Activated naive CD8-positive, alpha-beta T cell treated with anti-CD3 and anti-CD28 coated beads, Interleukin-2, amount 50 U/mL, for 24 hours (primary cell): Measurements from ENCODE around the gene TMEM14C.

Experiments used
- ATAC-seq: fragments of 150-1000 bp; cut with Tn5 transposase; one replicate; pipeline ENCODE4 v1.10.0; 2021
- DNase-seq: peaks from one replicate; pipeline ENCODE4 v3.0.0; 2021
- H3K27ac Mint-ChIP-seq: one replicate; pipeline ENCODE4 v1.8.0; 2021; ENCODE audit warnings: mild to moderate bottlenecking, mixed read lengths
- H3K27me3 Mint-ChIP-seq: one replicate; pipeline ENCODE4 v1.8.0; 2021; ENCODE audit warnings: mixed read lengths
- H3K36me3 Mint-ChIP-seq: one replicate; pipeline ENCODE4 v1.8.0; 2021; ENCODE audit warnings: low read depth, mixed read lengths
- H3K4me1 Mint-ChIP-seq: one replicate; pipeline ENCODE4 v1.8.0; 2021; ENCODE audit warnings: mixed read lengths
- H3K4me3 Mint-ChIP-seq: one replicate; pipeline ENCODE4 v1.8.0; 2021; ENCODE audit warnings: mild to moderate bottlenecking, moderate library complexity, mixed read lengths
- H3K9me3 Mint-ChIP-seq: one replicate; pipeline ENCODE4 v1.8.0; 2021; ENCODE audit warnings: mixed read lengths

Gene TMEM14C

GRCh38 chr6:10769419-10769818 is 46.5 kb downstream of the TMEM14C start:
- Mint-ChIP-seq H3K27me3 (no peaks in the 10 kb centered on the region), H3K36me3 (peaks cover 14% of the 10 kb centered on the region), H3K27ac (no peak overlapping the region), H3K4me3 (no peak overlapping the region), H3K9me3 (no peaks in the 10 kb centered on the region), H3K4me1 (no peaks in the 10 kb centered on the region)
- ATAC-seq = no peak
- DNase-seq = no peak

- no peak overlapping the region for H3K27ac Mint-ChIP-seq
- ATAC-seq = no peak
- peaks cover 21% of the 10 kb centered on the region for H3K36me3 Mint-ChIP-seq
- no peak overlapping the region for H3K4me3 Mint-ChIP-seq
- no peaks in the 10 kb centered on the region for H3K9me3 Mint-ChIP-seq
- no peaks in the 10 kb centered on the region for H3K27me3 Mint-ChIP-seq
- no peak for DNase-seq
- no peaks in the 10 kb centered on the region for H3K4me1 Mint-ChIP-seq
These were observed 48.6 kb downstream of the TMEM14C start for GRCh38 chr6:10771371-10771894.

GRCh38 chr6:10778230-10778629 is 55.4 kb downstream of the TMEM14C start:
- Mint-ChIP-seq H3K9me3 (no peaks in the 10 kb centered on the region), H3K4me3 (no peak overlapping the region)

GRCh38 chr6:10779076-10779475 is 56.2 kb downstream of the TMEM14C start:
- Mint-ChIP-seq H3K9me3 (no peaks in the 10 kb centered on the region), H3K27ac (no peak overlapping the region), H3K4me3 (no peak overlapping the region), H3K27me3 (no peaks in the 10 kb centered on the region), H3K4me1 (no peaks in the 10 kb centered on the region), H3K36me3 (peaks cover 33% of the 10 kb centered on the region)
- DNase-seq = no peak
- no peak for ATAC-seq

More at GRCh38 chr6:10778230-10778629, 55.4 kb downstream of the TMEM14C start:
- ATAC-seq = no peak
- DNase-seq = no peak
- Mint-ChIP-seq H3K36me3 (peaks cover 29% of the 10 kb centered on the region), H3K4me1 (no peaks in the 10 kb centered on the region), H3K27me3 (no peaks in the 10 kb centered on the region), H3K27ac (no peak overlapping the region)
